Measurements from ENCODE around the gene PHF24. TPM values are rescaled to one million over a fixed set of nuclear protein-coding genes. Genes with fewer than 3 reads are reported as not detected.

The PHF24 gene
- total RNA-seq, 1 donor from 2014 or later = 0.63 TPM

- no peak for TF ChIP-seq CTCF (conservative IDR thresholded peaks at IDR 0.05)
- H3K4me3 Mint-ChIP-seq = peak overlapping the region; percentile 63
- peaks cover 4% of the 10 kb centered on the region for H3K36me3 Mint-ChIP-seq (ENCODE audit: low read depth)
- H3K9me3 Mint-ChIP-seq = no peaks in the 10 kb centered on the region
- no peak overlapping the region for H3K27ac Mint-ChIP-seq (ENCODE audit: unreplicated experiment)
- H3K27me3 Mint-ChIP-seq (ENCODE audit: low read depth) = no peaks in the 10 kb centered on the region
- peaks cover 31% of the 10 kb centered on the region for H3K4me1 Mint-ChIP-seq
- no peak for DNase-seq (ENCODE audit: low read depth, low spot score)
Observed at GRCh38 chr9:34995670-34996060, 37.6 kb downstream of the PHF24 start.

- Mint-ChIP-seq H3K27ac (ENCODE audit: unreplicated experiment) (no peak overlapping the region), H3K4me1 (peaks cover 25% of the 10 kb centered on the region), H3K36me3 (ENCODE audit: low read depth) (peaks cover 4% of the 10 kb centered on the region), H3K4me3 (no peak overlapping the region), H3K27me3 (ENCODE audit: low read depth) (no peaks in the 10 kb centered on the region), H3K9me3 (no peaks in the 10 kb centered on the region)
- DNase-seq (ENCODE audit: low read depth, low spot score) = no peak
- TF ChIP-seq CTCF (conservative IDR thresholded peaks at IDR 0.05) = no peak
Observed at GRCh38 chr9:34996181-34996904, 38.3 kb downstream of the PHF24 start.

- H3K4me3 Mint-ChIP-seq = no peak overlapping the region
- H3K27me3 Mint-ChIP-seq (ENCODE audit: low read depth) = no peaks in the 10 kb centered on the region
- no peak overlapping the region for H3K27ac Mint-ChIP-seq (ENCODE audit: unreplicated experiment)
- no peaks in the 10 kb centered on the region for H3K9me3 Mint-ChIP-seq
- DNase-seq (ENCODE audit: low read depth, low spot score) = no peak
- H3K4me1 Mint-ChIP-seq = peaks cover 23% of the 10 kb centered on the region
- TF ChIP-seq CTCF (conservative IDR thresholded peaks at IDR 0.05) = no peak
- peaks cover 4% of the 10 kb centered on the region for H3K36me3 Mint-ChIP-seq (ENCODE audit: low read depth)
Observed at GRCh38 chr9:34996905-34997279, 38.8 kb downstream of the PHF24 start.

- Mint-ChIP-seq H3K4me1 (peaks cover 20% of the 10 kb centered on the region), H3K4me3 (no peak overlapping the region), H3K9me3 (no peaks in the 10 kb centered on the region), H3K27me3 (ENCODE audit: low read depth) (no peaks in the 10 kb centered on the region), H3K36me3 (ENCODE audit: low read depth) (peaks cover 4% of the 10 kb centered on the region), H3K27ac (ENCODE audit: unreplicated experiment) (no peak overlapping the region)
- no peak for DNase-seq (ENCODE audit: low read depth, low spot score)
- TF ChIP-seq CTCF (conservative IDR thresholded peaks at IDR 0.05) = no peak
Observed at GRCh38 chr9:34997379-34997781, 39.3 kb downstream of the PHF24 start.

GRCh38 chr9:34998266-34998665 is 40.2 kb downstream of the PHF24 start:
- Mint-ChIP-seq H3K9me3 (no peaks in the 10 kb centered on the region), H3K4me1 (peaks cover 13% of the 10 kb centered on the region), H3K4me3 (no peak overlapping the region), H3K27me3 (ENCODE audit: low read depth) (no peaks in the 10 kb centered on the region), H3K27ac (ENCODE audit: unreplicated experiment) (no peak overlapping the region), H3K36me3 (ENCODE audit: low read depth) (peaks cover 4% of the 10 kb centered on the region)
- TF ChIP-seq CTCF (conservative IDR thresholded peaks at IDR 0.05) = no peak
- no peak for DNase-seq (ENCODE audit: low read depth, low spot score)

All from neural crest cell (in vitro differentiated cells).